HG03103 (cell line): Measurements from ENCODE around the gene PPP3CB.

Experiments
- ATAC-seq: cut with Tn5 transposase; IDR thresholded peaks from one replicate; pipeline ENCODE4 v1.9.1; 2021; ENCODE audit warnings: low read depth; ENCODE audit not compliant: unreplicated experiment

The PPP3CB gene

DNA sequence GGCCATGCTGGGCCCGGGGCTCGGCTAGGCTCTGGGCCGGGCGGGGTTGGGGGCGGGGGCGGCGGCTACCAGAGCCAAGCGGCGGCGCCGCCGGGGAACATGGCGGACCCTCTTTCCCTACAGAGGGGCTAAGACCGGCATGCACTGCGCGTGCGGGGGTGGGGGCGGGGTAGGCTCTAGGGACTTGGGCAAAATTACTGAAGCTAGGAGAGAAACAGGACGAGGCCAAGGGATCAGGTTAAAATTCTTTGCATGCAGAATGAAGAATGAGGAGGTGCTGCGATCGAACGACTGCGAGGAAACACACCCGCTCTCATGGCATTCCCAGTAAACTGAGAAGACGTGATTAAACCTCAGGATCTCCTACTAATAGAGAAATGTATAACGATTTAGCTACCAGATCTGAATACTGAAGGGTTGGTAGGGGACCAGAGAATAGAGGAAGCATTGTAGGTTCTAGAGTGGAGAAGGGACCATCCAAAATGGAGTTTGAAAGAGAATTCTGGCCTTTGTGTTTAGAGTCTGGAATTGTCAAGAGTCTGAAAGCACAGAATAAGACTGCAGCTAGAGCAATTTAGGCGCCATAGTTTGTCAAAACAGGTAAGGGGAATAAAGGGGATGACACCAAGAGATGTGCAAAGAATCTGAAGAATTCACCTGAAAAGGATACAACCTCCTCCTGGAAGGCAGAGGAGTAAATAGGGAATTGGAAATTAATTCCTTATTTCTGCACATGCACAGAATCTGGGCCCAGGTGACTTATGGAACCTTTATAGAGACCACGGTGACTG, at the start of gene PPP3CB:
PPP3CB (minus strand) TSS at position 141 of the 791 bp plus-strand sequence; CDS start at position 6, 135 bp downstream.
- ATAC-seq = peak; percentile 48

DNA sequence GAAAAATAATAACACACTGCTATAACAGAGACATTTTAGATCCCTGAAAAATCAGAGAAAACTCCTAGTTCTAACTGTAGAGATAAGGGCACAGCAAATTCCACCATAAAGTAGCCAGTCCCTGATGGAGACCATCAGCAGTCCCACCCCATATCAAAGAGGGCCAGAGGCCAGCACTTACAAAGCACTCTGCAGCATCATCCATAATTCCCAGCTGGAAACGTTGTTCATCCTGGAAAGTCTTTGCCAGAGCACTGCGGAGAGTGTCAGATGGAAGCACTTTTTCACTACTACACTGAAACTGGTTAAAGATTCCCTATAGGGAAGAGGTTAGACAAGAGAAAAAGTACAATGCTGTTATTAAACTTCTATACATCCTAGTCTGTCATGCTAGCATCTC, 49.5 kb upstream of the PPP3CB start:
- no peak for ATAC-seq

DNA sequence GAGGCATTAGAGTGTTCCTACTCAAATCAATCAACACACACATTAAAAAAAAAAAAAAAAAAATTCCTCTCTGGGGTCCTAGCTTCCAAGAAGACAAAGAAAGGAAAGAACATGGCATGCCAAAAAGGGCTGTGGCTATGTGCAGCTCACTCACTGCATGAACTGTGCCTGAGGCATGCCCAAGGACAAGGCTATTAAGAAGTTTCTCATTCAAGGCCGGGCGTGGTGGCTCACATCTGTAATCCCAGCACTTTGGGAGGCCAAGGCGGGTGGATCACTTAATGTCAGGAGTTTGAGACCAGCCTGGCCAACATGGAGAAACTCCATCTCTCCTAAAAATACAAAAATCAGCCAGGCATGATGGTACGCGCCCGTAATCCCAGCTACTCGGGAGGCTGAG, 41.9 kb upstream of the PPP3CB start:
- no peak for ATAC-seq

DNA sequence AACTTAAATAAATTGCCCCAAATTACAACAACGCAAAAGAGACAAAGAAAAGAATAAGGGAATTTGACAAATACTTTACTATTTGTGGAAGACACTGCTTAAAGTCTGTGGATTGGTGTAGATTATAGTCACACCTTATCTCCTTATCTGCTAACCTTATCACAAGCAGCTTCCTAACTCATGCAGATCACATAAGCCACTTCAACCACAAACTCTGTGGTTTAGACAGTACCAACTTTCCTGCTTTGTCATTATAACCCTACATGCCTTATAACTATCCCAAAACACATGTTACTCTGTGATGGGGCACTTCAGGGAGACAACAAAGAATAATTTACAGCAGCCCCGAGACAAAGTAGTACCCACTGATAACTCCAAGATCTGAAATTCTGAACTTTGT, 41.5 kb upstream of the PPP3CB start:
- ATAC-seq = no peak

DNA sequence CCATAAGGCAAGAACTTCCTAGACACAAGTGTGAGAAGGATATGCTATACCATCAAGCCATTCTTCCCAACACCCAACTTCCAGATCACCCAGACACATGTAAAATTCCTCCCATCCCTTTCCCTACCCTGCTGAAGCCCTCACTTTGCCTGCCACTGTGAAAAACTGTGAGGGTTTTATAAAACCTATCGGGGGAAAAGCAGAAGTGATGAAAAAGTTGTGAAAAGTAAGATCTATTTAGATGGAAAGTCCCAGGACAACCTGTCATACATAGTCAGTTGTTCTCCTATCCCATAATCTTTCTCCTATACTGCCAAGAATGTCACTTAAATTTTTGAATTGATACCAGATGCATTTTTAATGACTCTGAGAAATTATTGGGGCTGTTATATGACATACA, 39.0 kb upstream of the PPP3CB start:
- ATAC-seq = no peak

DNA sequence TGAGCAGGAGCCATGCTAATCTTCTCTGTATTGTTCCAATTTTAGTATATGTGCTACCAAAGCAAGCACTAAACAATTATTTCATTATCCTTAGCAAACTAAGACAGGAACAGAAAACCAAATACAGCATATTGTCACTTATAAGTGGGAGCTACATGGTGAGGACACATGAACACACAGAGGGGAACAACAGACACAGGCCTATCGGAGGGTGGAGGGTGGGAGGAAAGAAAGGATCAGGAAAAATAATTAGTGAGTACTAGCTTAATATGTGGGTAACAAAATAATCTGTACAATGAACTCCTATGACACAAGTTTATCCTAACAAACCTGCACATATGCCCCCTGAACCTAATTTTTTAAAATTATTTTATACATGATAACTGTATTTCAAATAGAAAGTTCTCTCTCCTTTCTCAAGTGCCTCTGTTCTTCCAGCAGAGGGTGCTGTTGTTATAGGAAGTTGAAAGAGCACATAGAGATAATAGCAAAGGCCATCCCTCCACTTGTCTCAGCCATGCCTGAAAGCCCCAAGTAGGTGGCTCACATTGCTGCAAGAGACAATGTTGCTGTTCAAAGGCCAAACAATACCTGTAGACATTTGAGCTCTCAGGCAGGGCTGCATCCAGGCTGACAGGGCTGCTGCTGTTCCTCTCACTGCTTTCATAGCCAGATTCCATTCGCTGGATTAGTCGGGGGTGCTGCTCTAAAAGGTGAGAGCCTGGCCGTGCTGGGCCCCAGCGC, 33.4 kb upstream of the PPP3CB start:
- ATAC-seq = no peak

DNA sequence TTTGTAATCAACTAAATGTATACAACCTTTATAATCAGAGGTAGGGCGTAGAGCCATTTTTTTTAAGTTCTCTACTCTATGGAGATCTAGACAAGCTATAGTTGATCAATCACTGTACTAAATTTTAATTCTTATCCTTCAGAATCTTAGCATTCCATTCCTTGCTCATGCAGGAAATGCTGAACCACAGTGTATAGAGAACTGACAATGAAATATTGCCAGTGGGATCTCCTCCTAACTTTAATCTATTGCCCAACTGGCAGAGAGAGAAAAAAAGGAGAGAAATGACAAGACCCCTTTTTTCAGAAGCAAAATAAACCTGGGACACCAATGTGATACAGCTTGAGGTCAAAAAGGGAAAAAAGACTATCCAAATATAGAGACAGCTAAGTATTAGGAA, 26.4 kb upstream of the PPP3CB start:
- no peak for ATAC-seq

DNA sequence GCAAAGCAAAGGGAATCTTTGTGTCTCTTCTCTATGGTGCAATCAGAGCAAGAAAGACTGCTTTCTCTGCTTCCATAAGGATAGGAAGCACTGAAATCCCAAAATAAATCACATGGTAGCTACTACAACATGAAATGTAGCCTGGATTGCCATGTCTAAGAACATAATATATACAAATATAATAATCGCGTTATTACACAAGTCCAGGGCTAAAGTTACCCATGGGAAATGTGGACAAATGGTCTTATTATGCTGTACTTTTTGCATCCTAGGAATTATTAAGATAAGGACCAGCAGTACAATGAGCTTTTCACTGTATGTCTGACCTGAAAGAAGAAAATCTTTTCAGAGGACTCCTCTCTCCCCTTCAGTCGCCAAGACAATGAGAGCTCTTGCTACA, 23.5 kb upstream of the PPP3CB start:
- no peak for ATAC-seq

DNA sequence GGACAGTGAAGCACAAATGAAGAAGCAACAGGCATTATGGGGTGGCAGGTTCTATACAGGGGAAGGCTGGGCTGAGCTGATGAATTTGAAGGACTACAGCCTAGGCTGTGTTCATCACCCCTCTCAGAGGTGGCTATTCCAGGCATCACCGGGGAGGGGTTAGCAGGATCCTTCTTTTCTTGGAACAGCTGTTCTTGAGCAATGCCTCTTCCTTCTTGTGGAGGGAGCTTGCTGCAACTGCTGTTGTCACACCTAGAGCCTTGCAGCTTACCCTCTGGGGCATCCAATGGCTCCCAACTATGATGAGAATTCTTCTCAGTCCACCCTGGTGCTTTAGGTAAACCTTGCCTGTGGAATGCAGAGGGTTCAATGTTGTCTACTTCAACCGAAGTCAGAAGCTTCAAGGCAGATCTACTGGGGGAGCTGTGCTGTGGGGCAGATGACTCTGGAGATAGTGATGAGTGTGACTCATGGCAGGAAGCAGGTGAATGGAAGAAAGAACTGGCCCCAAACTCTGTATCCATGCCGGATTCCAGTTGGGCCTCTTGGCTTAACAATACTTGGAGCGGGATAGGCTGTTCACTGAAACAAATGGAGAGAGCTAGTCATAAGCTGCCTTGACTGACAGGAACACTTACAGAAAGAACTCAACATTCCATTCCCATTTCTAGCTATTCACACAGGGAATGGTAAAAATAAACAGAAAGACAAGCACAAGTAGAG, 21.5 kb upstream of the PPP3CB start:
- no peak for ATAC-seq

DNA sequence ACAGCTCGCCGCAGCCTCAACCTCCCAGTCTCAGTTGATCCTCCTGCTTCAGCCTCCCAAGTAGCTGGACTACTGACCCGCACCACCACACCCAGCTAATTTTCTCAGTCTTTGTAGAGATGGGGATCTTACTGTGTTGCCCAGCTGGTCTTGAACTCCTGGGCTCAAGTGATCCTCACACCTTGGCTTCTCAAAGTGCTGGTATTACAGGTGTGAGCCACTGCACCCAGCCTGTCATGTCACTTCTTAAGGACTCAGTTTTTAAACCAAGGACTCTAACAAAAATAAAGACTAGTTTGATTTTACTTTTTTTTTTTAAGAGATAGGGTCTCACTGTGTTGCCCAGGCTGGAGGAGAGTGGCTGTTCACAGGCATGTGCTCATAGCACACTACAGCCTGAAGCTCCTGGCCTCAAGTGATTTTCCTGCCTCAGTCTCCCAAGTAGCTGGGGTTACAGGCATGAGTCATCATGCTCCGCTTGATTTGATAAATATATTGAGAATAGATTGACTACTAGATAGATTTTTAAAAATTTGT, 16.5 kb upstream of the PPP3CB start:
- no peak for ATAC-seq

DNA sequence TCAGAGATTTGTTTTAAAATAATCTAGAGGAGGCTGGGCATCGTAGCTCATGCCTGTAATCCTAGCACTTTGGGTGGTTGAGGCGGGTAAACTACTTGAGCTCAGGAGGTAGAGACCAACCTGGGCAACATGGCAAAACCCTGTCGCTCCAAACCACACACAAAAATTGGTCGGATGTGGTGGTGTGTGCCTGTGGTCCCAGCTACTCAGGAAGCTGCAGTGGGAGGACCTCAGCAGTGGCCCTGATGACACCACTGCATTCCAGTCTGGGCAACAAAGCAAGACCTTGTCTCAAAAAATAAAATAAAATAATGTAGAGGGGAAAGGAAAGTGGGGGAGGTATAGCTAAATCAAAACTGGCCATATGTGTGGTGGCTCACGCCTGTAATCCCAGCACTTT, 13.9 kb upstream of the PPP3CB start:
- no peak for ATAC-seq

DNA sequence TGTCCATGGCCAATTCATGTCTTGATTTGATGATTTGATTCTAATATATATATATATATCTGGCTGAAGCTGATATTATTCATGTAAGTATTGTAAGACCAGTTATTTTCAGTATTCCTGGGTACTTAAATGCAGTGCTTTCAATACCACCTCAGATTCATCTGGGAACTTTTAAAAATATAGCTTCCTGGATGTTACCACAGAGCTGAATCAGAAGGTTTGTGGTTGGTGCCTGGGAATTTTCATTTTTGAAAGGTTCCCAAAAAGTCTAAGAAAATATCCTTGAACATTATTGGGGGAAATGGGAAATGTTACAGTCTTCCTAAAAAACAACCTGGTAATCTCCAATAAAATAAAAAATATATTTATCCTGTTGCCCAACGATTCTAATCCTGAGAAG, 10.7 kb upstream of the PPP3CB start:
- no peak for ATAC-seq

DNA sequence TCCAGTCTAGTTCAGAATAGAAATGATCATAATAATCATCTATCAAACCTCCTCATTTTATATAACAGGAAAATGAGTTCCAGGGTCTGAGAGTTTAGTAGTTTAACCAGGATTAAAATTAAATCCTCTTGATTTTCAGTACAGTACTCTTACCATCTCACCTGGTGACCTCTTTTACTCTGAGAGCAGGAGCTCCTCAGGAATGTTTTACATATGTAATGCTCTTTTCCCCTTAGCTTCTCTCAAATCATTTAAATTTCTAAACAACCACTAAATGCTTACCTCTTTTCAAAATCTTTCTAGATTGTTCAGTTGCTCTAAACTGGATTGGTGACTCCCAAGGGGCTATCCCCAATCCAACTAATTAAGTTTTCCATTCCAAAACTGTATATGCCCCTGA, 10.2 kb upstream of the PPP3CB start:
- no peak for ATAC-seq

DNA sequence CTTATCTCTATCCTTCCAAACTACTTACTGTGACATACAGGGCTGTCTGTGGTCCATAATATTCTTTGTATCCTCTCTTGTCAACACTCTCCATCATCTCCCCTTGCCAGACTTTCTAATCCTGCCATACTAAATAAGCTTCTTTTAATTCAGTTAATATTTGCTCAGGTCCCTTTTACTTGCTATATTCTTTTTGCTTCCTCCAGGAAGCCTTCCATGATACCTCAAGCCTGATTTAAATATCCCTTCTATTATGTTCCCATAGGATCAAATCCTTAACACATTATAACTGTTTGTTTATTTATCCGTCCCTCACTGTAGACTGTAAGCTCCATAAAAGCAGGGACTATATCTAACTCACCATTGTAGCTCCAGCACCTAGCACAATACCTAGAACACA, 7.2 kb upstream of the PPP3CB start:
- no peak for ATAC-seq

DNA sequence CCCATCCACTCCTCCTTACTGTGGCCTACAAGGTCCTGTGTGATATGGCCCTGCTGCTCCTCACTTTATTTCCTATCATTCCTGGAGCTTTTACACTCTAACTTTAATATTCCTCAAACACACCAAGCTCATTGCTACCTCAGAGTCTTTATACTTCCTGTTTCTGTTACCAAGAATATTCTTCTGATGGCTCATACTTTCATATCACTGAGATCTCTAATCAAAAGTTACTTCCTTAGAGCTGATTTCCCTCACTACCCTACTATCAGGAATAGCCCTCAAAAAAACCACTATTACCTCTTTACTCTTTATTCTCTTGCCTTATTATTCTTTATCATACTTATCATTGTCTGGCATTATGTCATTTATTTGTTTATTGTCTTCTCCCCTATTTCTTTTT, 5.8 kb upstream of the PPP3CB start:
- no peak for ATAC-seq

DNA sequence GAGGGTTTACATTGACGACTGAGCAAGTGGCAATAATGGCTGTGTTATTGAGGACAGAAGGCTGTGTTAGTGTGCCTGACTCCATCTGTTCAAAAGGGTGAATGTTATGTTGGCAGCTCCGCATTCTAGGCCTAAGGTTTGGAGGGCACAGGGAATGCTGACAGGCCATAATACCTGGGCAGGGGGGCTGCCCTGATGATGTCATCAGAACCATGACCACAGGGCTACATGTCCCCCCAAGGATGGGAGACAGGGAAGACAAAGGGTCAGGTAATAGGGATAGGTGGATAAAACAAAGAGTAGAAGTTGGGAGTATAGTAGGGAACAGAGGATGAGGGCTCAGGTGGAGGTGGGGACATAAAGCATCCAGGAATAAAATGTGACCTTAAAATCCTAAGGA, 1.8 kb upstream of the PPP3CB start:
- no peak for ATAC-seq

DNA sequence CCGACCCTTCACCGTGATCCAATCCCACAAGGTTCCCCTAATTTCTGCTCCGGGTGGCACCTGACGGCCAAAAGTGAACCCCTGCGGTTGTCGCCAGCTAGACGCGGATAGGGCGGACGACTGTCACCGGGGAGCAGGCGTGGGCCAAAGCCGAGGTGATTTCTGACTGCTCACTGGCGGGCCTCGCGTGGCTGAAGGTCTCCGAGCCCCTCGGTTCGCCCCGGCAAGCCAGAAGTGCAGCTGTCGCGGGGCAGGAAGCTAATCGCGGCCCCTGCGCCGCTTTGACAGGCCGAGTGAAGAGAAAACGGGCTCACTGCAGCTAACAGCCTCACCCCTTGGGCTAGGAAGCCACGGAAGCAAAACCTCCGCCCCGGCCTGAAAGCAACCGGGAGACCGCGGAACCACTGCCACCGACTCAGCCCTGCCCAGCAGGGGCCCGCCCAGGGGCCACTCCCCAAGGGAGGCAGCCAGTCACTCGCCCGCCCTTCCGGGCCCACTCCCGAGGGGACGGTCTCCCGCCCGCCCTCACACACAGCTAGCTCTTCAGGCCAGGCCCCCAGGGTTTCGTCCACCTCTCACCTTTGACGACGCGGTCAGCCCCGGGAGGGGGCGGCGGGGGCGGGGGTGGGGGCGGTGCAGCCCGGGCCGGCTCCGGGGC, 469 bp downstream of the PPP3CB start:
- ATAC-seq = peak; percentile 75

DNA sequence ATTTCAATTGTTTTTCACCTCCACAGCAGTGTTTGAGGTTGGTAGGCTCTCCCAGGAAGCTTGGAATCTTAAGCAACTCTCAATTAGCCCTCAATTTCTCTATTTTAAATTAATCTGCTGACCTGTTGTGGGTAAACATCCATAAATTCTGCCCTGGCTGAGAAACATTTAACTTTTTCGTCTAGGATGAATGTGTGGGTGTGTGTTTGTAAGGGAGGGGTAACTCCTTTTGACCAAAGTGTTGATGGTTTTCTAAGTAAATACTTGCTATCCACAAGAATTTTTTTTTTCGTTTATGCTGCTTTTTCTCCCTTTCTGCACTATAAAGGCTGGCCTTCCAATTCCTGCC, 973 bp downstream of the PPP3CB start:
- ATAC-seq = no peak

DNA sequence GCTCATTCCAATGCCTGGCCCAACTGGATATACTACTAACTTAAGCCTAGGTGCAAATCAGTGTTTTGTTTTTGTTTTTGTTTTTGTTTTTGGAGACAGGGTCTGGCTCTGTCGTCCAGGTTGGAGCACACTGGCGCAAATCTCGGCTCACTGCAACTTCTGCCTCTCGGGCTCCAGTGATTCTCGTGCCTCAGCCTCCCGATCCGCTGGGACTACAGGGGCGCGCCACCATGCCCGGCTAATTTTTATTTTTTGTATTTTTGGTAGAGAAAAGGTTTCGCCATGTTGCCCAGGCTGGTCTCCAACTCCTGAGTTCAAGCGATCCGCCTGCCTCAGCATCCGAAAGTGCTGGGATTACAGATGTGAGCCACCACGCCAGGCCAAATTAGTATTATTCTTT, 1.6 kb downstream of the PPP3CB start:
- no peak for ATAC-seq

DNA sequence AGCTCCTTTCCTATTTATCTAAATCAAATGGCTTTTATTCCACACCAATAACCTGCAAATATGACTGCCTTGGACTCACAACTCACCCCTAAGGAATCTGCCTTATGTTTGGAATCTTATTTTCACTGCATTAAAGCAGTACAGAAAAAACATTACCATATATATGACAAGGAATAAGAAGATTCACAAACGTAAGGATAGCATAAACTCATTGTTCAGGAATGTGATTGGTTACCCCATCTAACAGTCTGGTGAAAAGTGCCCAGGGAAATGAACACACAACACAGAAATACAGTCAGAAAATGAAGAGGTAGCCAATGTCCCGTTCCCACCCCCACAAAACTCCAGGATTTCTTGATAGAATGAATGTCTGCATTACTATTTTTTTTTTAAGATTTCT, 2.0 kb downstream of the PPP3CB start:
- ATAC-seq = no peak

DNA sequence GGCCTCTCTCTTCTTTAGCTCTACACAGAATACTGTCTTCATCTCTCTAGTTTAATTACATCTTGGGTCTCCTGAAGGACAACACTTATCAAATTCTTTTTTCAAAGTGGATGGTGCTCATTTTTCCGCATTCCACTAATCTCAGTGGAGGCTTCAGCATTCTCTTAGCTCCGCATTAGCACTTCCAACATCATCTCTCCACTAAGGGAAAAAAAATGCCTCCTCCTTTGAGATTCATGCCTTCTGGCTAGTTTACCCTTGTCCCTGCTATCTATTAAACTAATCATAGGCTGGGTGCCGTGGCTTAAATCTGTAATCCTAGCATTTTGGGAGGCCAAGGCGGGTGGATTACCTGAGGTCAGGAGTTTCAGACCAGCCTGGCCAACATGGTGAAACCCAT, 9.2 kb downstream of the PPP3CB start:
- no peak for ATAC-seq
